GM13976 (cell line): Measurements from ENCODE around the gene CCNDBP1.
"Not testable (repeated sequence)": the region's sequence is repeated elsewhere in the genome, so short reads cannot be mapped to it uniquely, and the experiment has no call there.

Source experiments
- DNase-seq: peaks from one replicate; pipeline ENCODE4 v3.0.0; 2012; ENCODE audit warnings: low spot score
- CTCF ChIP-seq: IDR thresholded peaks from 2 replicates; pipeline ENCODE4 v1.5.1; 2012; ENCODE audit warnings: borderline replicate concordance, mild to moderate bottlenecking; ENCODE audit not compliant: insufficient read depth; ENCODE audit errors: extremely low read depth, missing control alignments, control extremely low read depth
- in situ Hi-C: fragments of 300-500 bp; cut with MboI; formaldehyde crosslinking; loops from one replicate; pipeline ENCODE4 v1.12.0; 2022; ENCODE audit warnings: low sequenced_read_pairs, mixed read lengths, inconsistent platforms; ENCODE audit not compliant: unreplicated experiment

The CCNDBP1 gene

DNA sequence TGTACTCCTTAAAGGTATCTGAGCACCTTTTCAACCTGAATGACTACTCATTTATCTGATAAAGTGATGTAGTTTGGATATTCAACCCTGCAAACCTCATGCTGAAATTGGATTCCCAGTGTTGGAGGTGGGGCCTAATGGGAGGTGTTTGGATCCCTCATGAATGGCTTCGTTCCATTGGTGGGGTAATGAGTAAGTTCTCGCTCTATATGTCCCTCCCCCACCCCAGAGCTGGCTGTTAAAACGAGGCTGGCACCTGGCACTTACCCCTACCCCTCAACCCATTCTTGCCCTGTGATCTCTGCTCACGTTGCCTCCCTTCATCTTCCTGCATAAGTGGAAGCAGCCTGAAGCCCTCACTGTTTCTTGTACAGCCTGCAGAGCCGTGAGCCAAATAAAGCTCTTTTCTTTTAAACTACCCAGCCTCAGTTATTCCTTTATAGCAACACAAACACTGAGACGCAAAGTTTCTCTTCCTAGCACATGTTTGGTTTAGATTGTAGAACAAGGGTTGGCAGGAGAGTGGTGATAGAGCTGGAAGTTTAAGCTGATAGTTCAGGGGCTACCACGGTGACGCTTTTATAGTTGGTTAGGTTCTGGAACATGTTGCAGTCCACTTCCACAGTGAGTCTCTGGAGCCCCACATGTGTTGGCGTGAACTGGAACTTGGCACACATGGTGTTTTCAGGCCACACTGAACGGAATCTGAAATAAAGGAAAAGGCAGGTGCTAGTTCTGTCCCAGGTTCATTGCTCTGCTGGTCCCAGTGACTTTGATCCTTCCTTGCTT, 11.8 kb downstream of the CCNDBP1 start:
- DNase-seq = no peak
- in situ Hi-C loops = no loop called here
- TF ChIP-seq CTCF = no peak

DNA sequence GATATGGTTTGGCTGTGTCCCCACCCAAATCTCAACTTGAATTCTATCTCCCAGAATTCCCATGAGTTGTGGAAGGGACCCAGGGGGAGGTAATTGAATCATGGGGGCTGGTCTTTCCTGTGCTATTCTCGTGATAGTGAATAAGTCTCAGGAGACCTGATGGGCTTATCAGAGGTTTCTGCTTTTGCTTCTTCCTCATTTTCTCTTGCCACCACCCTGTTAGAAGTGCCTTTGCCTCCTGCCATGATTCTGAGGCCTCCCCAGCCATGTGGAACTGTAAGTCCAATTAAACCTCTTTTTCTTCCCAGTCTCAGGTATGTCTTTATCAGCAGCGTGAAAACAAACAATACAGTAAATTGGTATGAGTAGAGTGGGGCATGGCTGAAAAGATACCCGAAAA, 12.6 kb downstream of the CCNDBP1 start:
- DNase-seq, in situ Hi-C loops: not testable (repeated sequence)

- in situ Hi-C loops = not testable (repeated sequence)
Measured at GRCh38 chr15:43198556-43198955, 13.4 kb downstream of the CCNDBP1 start.

GRCh38 chr15:43198992-43199391, 13.8 kb downstream of the CCNDBP1 start:
- in situ Hi-C loops = no loop called here
- TF ChIP-seq CTCF = no peak
- no peak for DNase-seq

More at GRCh38 chr15:43198556-43198955, 13.4 kb downstream of the CCNDBP1 start:
- DNase-seq = not testable (repeated sequence)

DNA sequence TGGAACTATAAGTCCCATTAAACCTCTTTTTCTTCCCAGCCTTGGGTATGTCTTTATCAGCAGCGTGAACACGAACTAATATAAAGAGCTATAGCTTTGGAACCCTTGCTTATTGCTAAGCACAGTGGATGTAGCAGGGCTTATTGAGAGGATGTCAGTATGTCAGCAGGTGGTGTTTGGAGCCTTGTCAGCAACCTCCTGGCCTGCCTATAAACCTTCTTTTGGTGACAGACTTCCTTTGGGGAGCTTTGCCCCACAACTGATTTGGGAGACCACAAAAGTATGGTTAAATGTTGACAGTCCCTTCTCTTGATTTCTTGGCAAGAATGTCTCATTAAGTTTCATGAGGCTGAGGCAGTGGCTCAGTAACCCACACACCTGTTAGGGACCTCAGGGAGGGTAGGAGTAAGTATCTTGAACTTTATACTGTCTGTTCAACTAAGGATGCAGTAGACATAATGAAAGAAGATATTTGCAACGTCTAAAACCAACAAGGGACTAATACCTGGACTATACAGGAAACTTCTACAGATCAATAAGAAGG, 14.8 kb downstream of the CCNDBP1 start:
- TF ChIP-seq CTCF = no peak
- in situ Hi-C loops = no loop called here
- no peak for DNase-seq

DNA sequence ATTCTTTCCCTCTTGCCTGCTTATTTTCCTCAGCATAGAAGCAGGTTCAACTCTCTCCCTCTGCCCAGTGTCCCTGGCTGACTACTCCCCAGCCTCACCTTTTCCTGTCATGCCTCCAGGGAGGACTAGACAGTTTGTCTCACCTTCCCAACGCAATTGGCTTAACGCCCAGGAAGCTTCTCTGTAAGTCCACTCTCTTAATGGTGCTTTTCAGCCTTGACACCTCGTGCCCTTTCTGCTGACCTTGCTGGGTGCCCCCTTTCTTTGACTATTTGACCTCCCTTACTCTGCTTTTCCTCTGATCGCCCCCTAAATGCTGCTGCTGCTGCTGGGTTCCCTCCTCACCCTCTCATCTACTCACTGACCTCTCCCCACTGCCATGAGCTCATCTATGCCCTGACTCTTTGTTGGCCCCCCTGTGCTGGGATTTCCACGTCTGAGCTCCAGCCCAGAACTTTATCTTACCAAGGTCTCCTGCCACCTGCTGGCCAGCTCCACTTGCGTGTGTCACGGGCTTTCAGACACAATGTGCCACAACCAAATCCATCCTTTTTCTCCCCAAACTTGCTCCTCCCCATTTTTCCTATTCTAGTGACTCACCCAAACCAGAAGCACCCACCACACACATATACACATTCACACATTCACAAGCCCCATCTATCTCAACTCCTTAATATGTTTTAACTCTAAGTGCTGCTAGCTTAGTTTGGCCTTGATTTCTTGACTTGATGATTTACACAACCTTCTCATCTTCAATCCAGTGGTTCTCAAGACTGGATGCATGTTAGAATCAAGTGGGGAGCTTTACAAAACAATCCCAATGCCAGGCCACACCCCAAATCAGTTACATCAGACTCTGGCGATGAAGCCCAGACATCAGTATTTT, 19.1 kb downstream of the CCNDBP1 start:
- TF ChIP-seq CTCF = peak; percentile 77
- in situ Hi-C loops = no loop called here
- DNase-seq = peak; percentile 71

DNA sequence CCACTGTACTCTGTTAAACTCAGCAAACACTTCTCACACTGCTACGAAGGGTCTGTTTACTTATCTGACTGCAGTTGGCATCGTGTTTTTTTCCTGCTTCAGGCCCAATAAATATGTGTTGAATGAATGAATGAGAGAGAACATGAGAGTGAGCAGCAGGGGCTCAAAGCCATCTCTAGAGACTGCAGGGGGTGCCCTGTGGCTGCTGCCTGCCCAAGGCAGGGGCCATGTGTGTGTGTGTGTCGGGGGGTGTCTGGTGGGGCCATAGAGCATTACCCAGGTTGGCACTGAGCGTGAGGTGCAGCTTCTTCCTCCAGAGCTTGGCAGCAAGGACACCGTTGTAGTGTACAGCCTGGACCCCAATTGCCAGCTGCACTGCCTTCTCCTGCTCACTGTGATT, 20.9 kb downstream of the CCNDBP1 start:
- in situ Hi-C loops = no loop called here
- TF ChIP-seq CTCF = no peak
- no peak for DNase-seq
